Measurements from ENCODE around the gene CDH4. TPM values are rescaled to one million over a fixed set of nuclear protein-coding genes. Genes with fewer than 3 reads are reported as not detected.

The CDH4 gene
- total RNA-seq, 1 donor from 2014 or later, result 2.9 TPM

- Histone ChIP-seq H3K27me3 (peaks cover 11% of the 10 kb centered on the region), H3K36me3 (no peaks in the 10 kb centered on the region), H3K27ac (no peak overlapping the region), H3K79me2 (ENCODE audit: low read depth) (no peaks in the 10 kb centered on the region), H3K4me1 (no peaks in the 10 kb centered on the region), H4K20me1 (ENCODE audit: low read depth) (no peaks in the 10 kb centered on the region), H3F3A (ENCODE audit: low read depth) (no peaks in the 10 kb centered on the region), H2AFZ (replicated peaks) (no peak overlapping the region), H3K9me3 (ENCODE audit: low read depth) (no peaks in the 10 kb centered on the region), H3K4me2 (no peak overlapping the region), H3K4me3 (no peak overlapping the region), H3K9ac (no peak overlapping the region)
- peaks cover 20% of the 10 kb centered on the region for H3K9me3 Mint-ChIP-seq
- no peak overlapping the region for H3K27ac Mint-ChIP-seq
- H3K27me3 Mint-ChIP-seq (ENCODE audit: insufficient read depth, low read depth), result peaks cover 10% of the 10 kb centered on the region
- H3K36me3 Mint-ChIP-seq, result no peaks in the 10 kb centered on the region
- no peak overlapping the region for H3K4me3 Mint-ChIP-seq
- no peaks in the 10 kb centered on the region for H3K4me1 Mint-ChIP-seq
- TF ChIP-seq EZH2phosphoT487 (IDR thresholded peaks at IDR 0.05) (no peak), EZH2 (IDR thresholded peaks at IDR 0.05) (no peak)
- TF ChIP-seq, protein P1, sequence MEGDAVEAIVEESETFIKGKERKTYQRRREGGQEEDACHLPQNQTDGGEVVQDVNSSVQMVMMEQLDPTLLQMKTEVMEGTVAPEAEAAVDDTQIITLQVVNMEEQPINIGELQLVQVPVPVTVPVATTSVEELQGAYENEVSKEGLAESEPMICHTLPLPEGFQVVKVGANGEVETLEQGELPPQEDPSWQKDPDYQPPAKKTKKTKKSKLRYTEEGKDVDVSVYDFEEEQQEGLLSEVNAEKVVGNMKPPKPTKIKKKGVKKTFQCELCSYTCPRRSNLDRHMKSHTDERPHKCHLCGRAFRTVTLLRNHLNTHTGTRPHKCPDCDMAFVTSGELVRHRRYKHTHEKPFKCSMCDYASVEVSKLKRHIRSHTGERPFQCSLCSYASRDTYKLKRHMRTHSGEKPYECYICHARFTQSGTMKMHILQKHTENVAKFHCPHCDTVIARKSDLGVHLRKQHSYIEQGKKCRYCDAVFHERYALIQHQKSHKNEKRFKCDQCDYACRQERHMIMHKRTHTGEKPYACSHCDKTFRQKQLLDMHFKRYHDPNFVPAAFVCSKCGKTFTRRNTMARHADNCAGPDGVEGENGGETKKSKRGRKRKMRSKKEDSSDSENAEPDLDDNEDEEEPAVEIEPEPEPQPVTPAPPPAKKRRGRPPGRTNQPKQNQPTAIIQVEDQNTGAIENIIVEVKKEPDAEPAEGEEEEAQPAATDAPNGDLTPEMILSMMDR (IDR thresholded peaks at IDR 0.05), result no peak
- DNase-seq (ENCODE audit: low spot score), result no peak
Observed at GRCh38 chr20:61830241-61830930, 578.3 kb downstream of the CDH4 start.

DNA sequence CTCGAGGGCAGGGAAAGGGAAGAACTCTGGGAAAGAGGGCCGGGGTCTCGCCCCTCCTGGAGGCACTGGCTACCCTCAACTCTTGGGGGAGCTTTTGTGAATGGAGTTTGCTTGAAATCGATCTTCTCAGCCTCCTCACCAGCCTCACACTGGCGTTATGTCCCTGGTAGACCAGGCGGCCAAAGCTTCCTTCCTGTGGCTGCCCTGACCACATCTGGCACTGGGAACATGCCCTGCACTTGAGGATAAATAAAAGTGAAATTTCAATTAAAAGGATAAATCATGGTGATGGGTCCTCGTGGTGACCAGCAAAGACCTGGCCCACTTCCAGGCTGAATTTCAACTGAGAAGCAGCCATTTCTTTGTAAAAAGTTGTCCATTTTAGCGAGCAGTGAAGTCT is 578.9 kb downstream of the CDH4 start:
- Histone ChIP-seq H4K20me1 (ENCODE audit: low read depth) (no peaks in the 10 kb centered on the region), H3K27ac (no peak overlapping the region), H3K4me1 (no peaks in the 10 kb centered on the region), H3K9ac (no peak overlapping the region), H3K27me3 (peaks cover 11% of the 10 kb centered on the region), H3K4me3 (no peak overlapping the region), H3K79me2 (ENCODE audit: low read depth) (no peaks in the 10 kb centered on the region), H3K4me2 (no peak overlapping the region), H3K36me3 (no peaks in the 10 kb centered on the region), H3K9me3 (ENCODE audit: low read depth) (no peaks in the 10 kb centered on the region), H2AFZ (replicated peaks) (no peak overlapping the region), H3F3A (ENCODE audit: low read depth) (no peaks in the 10 kb centered on the region)
- H3K36me3 Mint-ChIP-seq, result no peaks in the 10 kb centered on the region
- peaks cover 20% of the 10 kb centered on the region for H3K9me3 Mint-ChIP-seq
- no peak for TF ChIP-seq EZH2 (IDR thresholded peaks at IDR 0.05)
- no peak for TF ChIP-seq EZH2phosphoT487 (IDR thresholded peaks at IDR 0.05)
- TF ChIP-seq, protein P1 (IDR thresholded peaks at IDR 0.05), result no peak
- H3K4me1 Mint-ChIP-seq, result no peaks in the 10 kb centered on the region
- peaks cover 8% of the 10 kb centered on the region for H3K27me3 Mint-ChIP-seq (ENCODE audit: insufficient read depth, low read depth)
- H3K27ac Mint-ChIP-seq, result no peak overlapping the region
- no peak overlapping the region for H3K4me3 Mint-ChIP-seq
- DNase-seq (ENCODE audit: low spot score), result no peak

DNA sequence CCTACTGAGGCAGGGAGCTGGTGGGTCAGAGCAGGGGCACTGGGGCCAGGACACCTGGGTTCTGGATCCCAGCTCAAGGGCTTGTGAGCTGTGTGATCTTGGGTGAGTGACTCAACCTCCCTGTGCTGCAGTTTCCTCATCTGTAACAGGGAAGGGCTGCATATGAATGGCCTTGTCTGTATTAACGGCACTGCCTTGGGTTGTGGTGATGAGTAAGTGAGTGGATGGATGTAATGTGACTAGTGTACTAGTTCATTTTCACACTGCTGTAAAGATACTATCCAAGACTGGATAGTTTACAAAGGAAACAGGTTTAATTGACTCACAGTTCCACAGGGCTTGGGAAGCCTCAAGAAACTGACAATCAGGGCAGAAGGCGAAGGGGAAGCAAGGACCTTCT is 580.1 kb downstream of the CDH4 start:
- H3K36me3 ChIP-seq, result no peaks in the 10 kb centered on the region
- no peaks in the 10 kb centered on the region for H3K4me1 ChIP-seq
- Mint-ChIP-seq H3K27ac (no peak overlapping the region), H3K36me3 (no peaks in the 10 kb centered on the region), H3K9me3 (peaks cover 13% of the 10 kb centered on the region), H3K4me3 (no peak overlapping the region), H3K4me1 (no peaks in the 10 kb centered on the region), H3K27me3 (ENCODE audit: insufficient read depth, low read depth) (peaks cover 5% of the 10 kb centered on the region)
- no peaks in the 10 kb centered on the region for H3F3A ChIP-seq (ENCODE audit: low read depth)
- no peak overlapping the region for H3K4me2 ChIP-seq
- TF ChIP-seq EZH2phosphoT487 (IDR thresholded peaks at IDR 0.05) (no peak), EZH2 (IDR thresholded peaks at IDR 0.05) (no peak)
- TF ChIP-seq, protein P1 (IDR thresholded peaks at IDR 0.05), result no peak
- DNase-seq (ENCODE audit: low spot score), result no peak
- H3K27ac ChIP-seq, result no peak overlapping the region
- H3K9me3 ChIP-seq (ENCODE audit: low read depth), result no peaks in the 10 kb centered on the region
- H3K4me3 ChIP-seq, result no peak overlapping the region
- H3K9ac ChIP-seq, result no peak overlapping the region
- peaks cover 10% of the 10 kb centered on the region for H3K27me3 ChIP-seq
- no peak overlapping the region for H2AFZ ChIP-seq (replicated peaks)
- H4K20me1 ChIP-seq (ENCODE audit: low read depth), result no peaks in the 10 kb centered on the region
- no peaks in the 10 kb centered on the region for H3K79me2 ChIP-seq (ENCODE audit: low read depth)

Data from neural progenitor cell (in vitro differentiated cells).